HepG2 (cell line): Measurements from ENCODE around the gene HSD11B1.

Source experiments
- SIN3A ChIP-seq: IDR thresholded peaks from 2 replicates; pipeline ENCODE4 v1.6.1; 2011; ENCODE audit warnings: low read depth, mild to moderate bottlenecking, control low read depth, low read length, borderline replicate concordance
- ZZZ3 ChIP-seq: sonication (generic); formaldehyde crosslinking; IDR thresholded peaks from 2 replicates; pipeline ENCODE4 v1.4.0; 2020; ENCODE audit warnings: missing genetic modification reagents, mild to moderate bottlenecking, borderline replicate concordance
- TF ChIP-seq, protein P1 (sequence below): sonication (generic); formaldehyde crosslinking; IDR thresholded peaks from 2 replicates; pipeline ENCODE4 v1.5.0; 2020; ENCODE audit warnings: mild to moderate bottlenecking, missing genetic modification reagents, moderate library complexity

DNA sequence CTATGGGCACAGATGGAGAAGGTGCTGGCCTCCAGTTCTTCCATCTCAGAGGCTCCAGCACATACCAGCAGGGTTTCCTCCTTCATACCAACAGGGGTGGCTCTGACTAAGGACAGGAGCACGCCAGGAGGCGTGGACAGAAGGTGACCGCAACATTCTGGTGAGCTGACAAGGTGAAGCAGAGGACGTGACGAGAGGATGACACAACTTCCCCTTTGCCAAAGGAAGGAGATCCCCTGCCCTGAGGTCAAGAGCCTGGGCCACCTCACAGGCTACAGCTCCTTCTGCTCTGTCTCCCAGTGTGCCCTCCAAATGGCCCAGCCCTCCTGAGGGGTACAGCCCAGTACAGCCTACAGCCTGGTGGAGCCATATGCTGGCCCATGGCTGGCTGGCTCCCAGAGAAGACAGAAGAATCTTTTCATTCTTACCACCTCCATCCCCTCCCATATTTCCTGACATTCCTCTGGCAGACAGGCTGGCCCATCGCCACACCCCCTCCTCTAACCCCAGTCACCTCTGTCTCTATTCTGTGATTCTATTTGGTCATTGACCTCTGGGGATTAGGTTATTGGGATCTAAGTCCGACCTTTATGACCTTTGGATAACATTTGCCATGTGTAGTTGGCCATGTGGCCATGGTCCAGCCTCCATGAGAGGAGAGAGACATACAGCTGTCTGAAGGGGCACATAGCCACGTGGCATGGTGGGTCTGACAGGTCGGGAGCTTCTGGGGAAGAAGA lies 47.3 kb upstream of the HSD11B1 start:
- TF ChIP-seq, protein P1, sequence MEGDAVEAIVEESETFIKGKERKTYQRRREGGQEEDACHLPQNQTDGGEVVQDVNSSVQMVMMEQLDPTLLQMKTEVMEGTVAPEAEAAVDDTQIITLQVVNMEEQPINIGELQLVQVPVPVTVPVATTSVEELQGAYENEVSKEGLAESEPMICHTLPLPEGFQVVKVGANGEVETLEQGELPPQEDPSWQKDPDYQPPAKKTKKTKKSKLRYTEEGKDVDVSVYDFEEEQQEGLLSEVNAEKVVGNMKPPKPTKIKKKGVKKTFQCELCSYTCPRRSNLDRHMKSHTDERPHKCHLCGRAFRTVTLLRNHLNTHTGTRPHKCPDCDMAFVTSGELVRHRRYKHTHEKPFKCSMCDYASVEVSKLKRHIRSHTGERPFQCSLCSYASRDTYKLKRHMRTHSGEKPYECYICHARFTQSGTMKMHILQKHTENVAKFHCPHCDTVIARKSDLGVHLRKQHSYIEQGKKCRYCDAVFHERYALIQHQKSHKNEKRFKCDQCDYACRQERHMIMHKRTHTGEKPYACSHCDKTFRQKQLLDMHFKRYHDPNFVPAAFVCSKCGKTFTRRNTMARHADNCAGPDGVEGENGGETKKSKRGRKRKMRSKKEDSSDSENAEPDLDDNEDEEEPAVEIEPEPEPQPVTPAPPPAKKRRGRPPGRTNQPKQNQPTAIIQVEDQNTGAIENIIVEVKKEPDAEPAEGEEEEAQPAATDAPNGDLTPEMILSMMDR (CRISPR knock-in tag): no peak
- TF ChIP-seq ZZZ3 (no peak), SIN3A (no peak)
